Glutamatergic neuron (in vitro differentiated cells): Measurements from ENCODE around the gene SH3TC1. TPM values are rescaled to one million over a fixed set of nuclear protein-coding genes. Genes with fewer than 3 reads are reported as not detected.

Experiments used
- DNase-seq: peaks from one replicate; pipeline ENCODE4 v3.0.0; 2022
- H3K27ac Mint-ChIP-seq: one replicate; pipeline ENCODE4 v1.8.0; 2020; ENCODE audit warnings: mild to moderate bottlenecking, mixed read lengths, inconsistent platforms; ENCODE audit not compliant: unreplicated experiment
- H3K27me3 Mint-ChIP-seq: one replicate; pipeline ENCODE4 v1.8.0; 2020; ENCODE audit warnings: mild to moderate bottlenecking, moderate library complexity, mixed read lengths, inconsistent platforms; ENCODE audit not compliant: unreplicated experiment
- H3K36me3 Mint-ChIP-seq: one replicate; pipeline ENCODE4 v1.8.0; 2020; ENCODE audit warnings: mild to moderate bottlenecking, mixed read lengths, inconsistent platforms; ENCODE audit not compliant: unreplicated experiment
- H3K4me1 Mint-ChIP-seq: one replicate; pipeline ENCODE4 v1.8.0; 2020; ENCODE audit warnings: mild to moderate bottlenecking, low read depth, mixed read lengths, inconsistent platforms; ENCODE audit not compliant: unreplicated experiment
- H3K4me3 Mint-ChIP-seq: one replicate; pipeline ENCODE4 v1.8.0; 2020; ENCODE audit warnings: mild to moderate bottlenecking, mixed read lengths, inconsistent platforms; ENCODE audit not compliant: unreplicated experiment
- H3K9me3 Mint-ChIP-seq: one replicate; pipeline ENCODE4 v1.8.0; 2020; ENCODE audit warnings: mild to moderate bottlenecking, moderate library complexity, mixed read lengths, inconsistent platforms; ENCODE audit not compliant: unreplicated experiment
- CTCF ChIP-seq: fragments of 200-600 bp; sonication (generic); IDR thresholded peaks from one replicate; pipeline ENCODE4 v1.5.0; 2021; ENCODE audit not compliant: partially characterized antibody, unreplicated experiment
- total RNA-seq: library from RNA; stranded (reverse); fragmentation: NEBNext Ultra II Directional; extraction: Animal tissue kit (Norgen Biotek cat#: 25700); gene quantifications from one replicate; pipeline ENCODE4 v1.2.1, GENCODE V29; 2021; ENCODE audit not compliant: unreplicated experiment

Gene SH3TC1
- total RNA-seq, 1 donor from 2014 or later: not detected

DNA sequence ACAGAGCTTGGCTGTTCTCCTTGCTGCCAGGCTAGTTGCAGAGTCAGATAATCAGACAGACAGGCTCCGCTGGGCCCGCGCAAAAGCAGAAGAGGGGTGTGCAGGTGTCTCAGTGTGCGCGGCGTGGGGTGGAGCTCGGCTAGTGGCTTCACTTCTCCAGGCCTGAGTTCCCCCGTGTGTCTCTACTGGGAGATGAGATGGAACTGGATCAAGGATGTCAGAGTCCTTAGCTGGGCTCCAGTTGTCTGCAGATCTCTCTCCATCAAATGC is 91.5 kb downstream of the SH3TC1 start:
- H3K36me3 Mint-ChIP-seq: no peaks in the 10 kb centered on the region
- peak; percentile 14 for DNase-seq
- no peak overlapping the region for H3K27ac Mint-ChIP-seq
- H3K27me3 Mint-ChIP-seq: peaks cover 10% of the 10 kb centered on the region
- H3K9me3 Mint-ChIP-seq: peaks cover 7% of the 10 kb centered on the region
- H3K4me1 Mint-ChIP-seq: peaks cover 2% of the 10 kb centered on the region
- H3K4me3 Mint-ChIP-seq: no peak overlapping the region
- TF ChIP-seq CTCF: no peak

Other genes starting within 250 kb of the SH3TC1 start
- gene ABLIM2, start 40.5 kb upstream of the SH3TC1 start, total RNA-seq: 7.5 TPM
- 0.64 TPM for gene HTRA3, start 70.5 kb downstream of the SH3TC1 start, total RNA-seq
- gene ACOX3, start 241.4 kb downstream of the SH3TC1 start, total RNA-seq: 23.8 TPM
- 23.3 TPM for gene TRMT44, start 241.5 kb downstream of the SH3TC1 start, total RNA-seq